Left lung (tissue), 10 donors: ENCODE data around the gene ST6GALNAC3. TPM values are rescaled to one million over a fixed set of nuclear protein-coding genes. Genes with fewer than 3 reads are reported as not detected.

Experiments used
- ATAC-seq: fragments of 200-7000 bp; cut with Tn5 transposase; one replicate; pipeline ENCODE4 v1.9.1; 2020; ENCODE audit warnings: moderate library complexity
- DNase-seq, 4 donors: peaks; one replicate each; pipeline ENCODE4 v3.0.0-alpha.2; 2013 to 2020
- H3K27ac ChIP-seq, 2 donors: fragments of 200-600 bp; sonication (generic) in 1 of 2; one replicate each; pipeline versions ENCODE4 v1.5.0 to v1.8.0; 2020 to 2021
- H3K27me3 ChIP-seq, 2 donors: fragments of 200-600 bp; sonication (generic) in 1 of 2; one replicate each; pipeline versions ENCODE4 v1.5.0 to v1.8.0; 2020 to 2021
- H3K36me3 ChIP-seq, 2 donors: fragments of 200-600 bp; sonication (generic) in 1 of 2; one replicate each; pipeline versions ENCODE4 v1.5.0 to v1.8.0; 2020 to 2021
- H3K4me1 ChIP-seq, 2 donors: fragments of 200-600 bp; one replicate each; pipeline ENCODE4 v1.8.0; 2021
- H3K4me3 ChIP-seq, 2 donors: fragments of 200-600 bp; sonication (generic) in 1 of 2; one replicate each; pipeline versions ENCODE4 v1.5.0 to v1.8.0; 2020 to 2021; ENCODE audit warnings: mild to moderate bottlenecking in 1 of 2
- H3K9me3 ChIP-seq, 2 donors: fragments of 200-600 bp; sonication (generic) in 1 of 2; one replicate each; pipeline versions ENCODE4 v1.5.0 to v1.8.0; 2020 to 2021
- intact Hi-C, 2 donors: fragments of 100-400 bp; cut with DNase I; formaldehyde crosslinking; loops; one replicate each; pipeline versions ENCODE4 v1.11.2 to v1.14.2; 2022
- polyA plus RNA-seq, 6 donors: library from polyadenylated mRNA; unstranded; fragments of 120-200 nt; gene quantifications; one replicate each; pipeline ENCODE4 v1.2.1, GENCODE V29; 2013; ENCODE audit not compliant: insufficient read length in 6 of 6
- total RNA-seq, 2 donors: library from RNA; stranded (reverse); fragmentation: NEBNext Ultra II Directional; extraction: Animal tissue kit (Norgen Biotek cat#: 25700); gene quantifications; one replicate each; pipeline ENCODE4 v1.2.1, GENCODE V29; 2021
- TF ChIP-seq, protein P1 (sequence below), 2 donors: fragments of 200-600 bp; sonication (generic) in 1 of 2; IDR thresholded peaks; one replicate each; pipeline versions ENCODE4 v1.5.0 to v1.8.0; 2021; ENCODE audit warnings: antibody characterized with exemption in 2 of 2
- donor health status: DM: no; HTN: yes; CAD: no.
- donor health status: DM: no; HTN: no; CAD: no.

Gene ST6GALNAC3
- total and polyA plus RNA-seq, 8 donors, result 3.4 to 37.7 (median 30.1) TPM

DNA sequence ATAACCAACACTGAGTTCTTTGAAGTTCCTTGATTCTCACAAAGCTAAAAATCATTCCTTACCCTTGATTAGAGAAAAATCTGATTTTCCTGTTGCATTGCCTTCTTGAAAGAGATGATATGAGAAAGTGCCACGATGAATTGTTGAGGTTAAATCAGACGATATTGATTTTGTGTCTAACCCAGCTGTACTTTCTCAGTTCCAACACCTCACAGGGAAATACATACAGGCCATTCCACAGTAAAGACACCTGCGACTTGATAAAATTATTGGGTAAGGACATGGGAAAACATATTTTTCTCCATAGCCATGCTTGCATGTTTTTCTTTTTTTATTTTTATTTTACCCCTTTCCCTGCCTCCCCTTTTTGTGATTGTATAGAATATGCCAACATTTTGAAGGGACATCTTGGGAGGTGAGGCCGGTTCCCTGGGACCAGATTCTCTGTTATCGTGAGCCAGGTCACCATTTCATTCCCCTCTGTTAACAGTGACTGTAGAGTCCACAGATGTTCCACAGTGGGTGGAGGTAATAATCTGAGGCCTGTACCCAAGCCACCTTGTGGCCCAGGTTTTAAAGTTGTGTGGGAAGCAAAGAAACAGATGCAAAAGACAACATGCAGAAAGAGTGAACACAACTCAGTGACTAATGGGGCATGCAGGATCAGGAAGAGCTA, 537.4 kb downstream of the ST6GALNAC3 start:
- H3K36me3 ChIP-seq, result no peaks in the 10 kb centered on the region
- DNase-seq, result no peak
- H3K27me3 ChIP-seq, result no peaks in the 10 kb centered on the region
- H3K9me3 ChIP-seq, result no peaks in the 10 kb centered on the region
- no peak overlapping the region for H3K4me3 ChIP-seq
- H3K4me1 ChIP-seq, result no peaks in the 10 kb centered on the region
- intact Hi-C loops, result no loop called here
- TF ChIP-seq, protein P1, sequence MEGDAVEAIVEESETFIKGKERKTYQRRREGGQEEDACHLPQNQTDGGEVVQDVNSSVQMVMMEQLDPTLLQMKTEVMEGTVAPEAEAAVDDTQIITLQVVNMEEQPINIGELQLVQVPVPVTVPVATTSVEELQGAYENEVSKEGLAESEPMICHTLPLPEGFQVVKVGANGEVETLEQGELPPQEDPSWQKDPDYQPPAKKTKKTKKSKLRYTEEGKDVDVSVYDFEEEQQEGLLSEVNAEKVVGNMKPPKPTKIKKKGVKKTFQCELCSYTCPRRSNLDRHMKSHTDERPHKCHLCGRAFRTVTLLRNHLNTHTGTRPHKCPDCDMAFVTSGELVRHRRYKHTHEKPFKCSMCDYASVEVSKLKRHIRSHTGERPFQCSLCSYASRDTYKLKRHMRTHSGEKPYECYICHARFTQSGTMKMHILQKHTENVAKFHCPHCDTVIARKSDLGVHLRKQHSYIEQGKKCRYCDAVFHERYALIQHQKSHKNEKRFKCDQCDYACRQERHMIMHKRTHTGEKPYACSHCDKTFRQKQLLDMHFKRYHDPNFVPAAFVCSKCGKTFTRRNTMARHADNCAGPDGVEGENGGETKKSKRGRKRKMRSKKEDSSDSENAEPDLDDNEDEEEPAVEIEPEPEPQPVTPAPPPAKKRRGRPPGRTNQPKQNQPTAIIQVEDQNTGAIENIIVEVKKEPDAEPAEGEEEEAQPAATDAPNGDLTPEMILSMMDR (IDR thresholded peaks at IDR 0.05), result no peak
- ATAC-seq, result no peak
- H3K27ac ChIP-seq, result no peak overlapping the region

DNA sequence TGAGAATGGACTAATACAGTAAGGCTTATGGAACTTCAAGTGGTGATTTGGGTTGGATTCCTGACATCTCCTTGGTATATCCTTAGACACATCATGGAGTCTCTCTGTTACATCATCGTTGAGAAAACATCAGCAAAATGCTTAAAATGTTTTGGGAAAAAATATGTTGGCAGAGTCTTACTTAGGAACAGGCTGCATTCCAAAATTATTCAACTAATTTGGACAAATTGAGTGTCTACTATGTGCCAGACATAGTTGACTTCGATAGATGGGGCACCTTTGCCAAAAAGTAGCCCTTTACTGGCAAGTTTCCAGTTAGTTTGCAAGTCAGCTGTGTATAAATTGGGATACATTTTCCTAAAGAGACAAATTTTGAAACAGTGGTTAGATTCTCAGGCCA, 539.3 kb downstream of the ST6GALNAC3 start:
- Histone ChIP-seq H3K27ac (no peak overlapping the region), H3K27me3 (no peaks in the 10 kb centered on the region), H3K4me3 (no peak overlapping the region), H3K9me3 (no peaks in the 10 kb centered on the region), H3K4me1 (no peaks in the 10 kb centered on the region), H3K36me3 (no peaks in the 10 kb centered on the region)
- TF ChIP-seq, protein P1 (IDR thresholded peaks at IDR 0.05), result no peak
- peak in 1 of 4 donors; percentile 16 for DNase-seq
- no peak for ATAC-seq
- intact Hi-C loops, result no loop called here

DNA sequence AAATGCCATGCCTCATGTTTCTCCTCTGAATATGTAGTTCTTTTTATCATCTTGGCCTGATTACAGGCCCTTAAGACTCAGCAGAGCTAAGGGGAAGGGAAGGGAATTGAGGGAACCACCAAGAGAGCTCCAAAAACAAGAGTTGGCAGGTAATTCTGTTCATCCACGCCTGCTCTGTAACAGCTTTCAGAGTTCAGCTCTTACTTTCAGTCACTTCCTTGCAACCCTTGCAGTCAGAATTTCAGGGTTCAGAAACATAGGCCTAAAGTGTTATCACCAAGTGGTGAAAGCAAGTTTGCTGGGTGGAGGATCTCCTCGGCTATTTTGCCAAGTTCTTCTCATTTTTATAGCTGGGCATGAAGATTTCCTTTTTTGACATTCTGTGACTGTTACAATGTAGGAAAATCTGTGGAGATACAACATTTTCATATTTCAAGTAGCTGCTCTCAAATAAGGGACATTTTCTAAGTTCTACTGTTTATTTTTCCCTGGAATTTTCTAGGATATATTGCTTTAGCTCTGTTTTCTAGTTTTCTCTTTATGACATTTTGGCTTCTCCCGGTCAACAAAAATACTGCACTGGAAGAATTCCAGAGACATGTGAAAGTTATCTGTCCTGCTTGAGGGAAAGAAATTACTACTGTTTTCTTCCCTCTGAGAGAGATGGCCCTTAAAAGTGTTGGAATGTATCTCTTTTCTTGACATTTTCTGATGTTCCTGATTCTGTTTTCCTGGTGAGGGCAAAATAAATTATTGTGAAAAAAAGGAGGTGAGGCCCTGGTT, 540.9 kb downstream of the ST6GALNAC3 start:
- no peaks in the 10 kb centered on the region for H3K36me3 ChIP-seq
- H3K9me3 ChIP-seq, result no peaks in the 10 kb centered on the region
- intact Hi-C loops, result no loop called here
- no peak overlapping the region for H3K4me3 ChIP-seq
- no peak for ATAC-seq
- no peak overlapping the region for H3K27ac ChIP-seq
- no peaks in the 10 kb centered on the region for H3K27me3 ChIP-seq
- no peak for DNase-seq
- TF ChIP-seq, protein P1 (IDR thresholded peaks at IDR 0.05), result no peak
- H3K4me1 ChIP-seq, result no peaks in the 10 kb centered on the region

DNA sequence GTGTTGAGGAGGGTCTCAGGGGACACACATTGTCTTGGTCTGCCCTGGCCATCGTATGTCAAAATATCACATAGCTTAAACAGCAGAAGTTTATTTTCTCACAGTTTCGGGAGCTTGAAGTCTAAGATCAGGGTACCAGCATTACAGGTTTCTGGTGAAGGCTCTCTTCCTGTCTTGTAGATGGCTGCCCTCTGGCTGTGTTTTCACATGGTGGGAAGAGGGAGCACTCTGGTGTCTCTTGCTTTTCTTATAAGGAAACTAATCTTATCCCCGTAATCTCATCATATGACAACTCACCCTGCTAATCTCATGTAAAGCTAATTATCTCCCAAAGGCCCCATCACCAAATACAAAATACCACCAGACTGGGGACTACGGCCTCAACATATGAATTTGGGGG, 545.8 kb downstream of the ST6GALNAC3 start:
- Histone ChIP-seq H3K27me3 (no peaks in the 10 kb centered on the region), H3K36me3 (no peaks in the 10 kb centered on the region), H3K9me3 (no peaks in the 10 kb centered on the region), H3K27ac (no peak overlapping the region), H3K4me3 (no peak overlapping the region), H3K4me1 (no peaks in the 10 kb centered on the region)
- TF ChIP-seq, protein P1 (IDR thresholded peaks at IDR 0.05), result no peak
- intact Hi-C loops, result no loop called here
- DNase-seq, result no peak
- ATAC-seq, result no peak

DNA sequence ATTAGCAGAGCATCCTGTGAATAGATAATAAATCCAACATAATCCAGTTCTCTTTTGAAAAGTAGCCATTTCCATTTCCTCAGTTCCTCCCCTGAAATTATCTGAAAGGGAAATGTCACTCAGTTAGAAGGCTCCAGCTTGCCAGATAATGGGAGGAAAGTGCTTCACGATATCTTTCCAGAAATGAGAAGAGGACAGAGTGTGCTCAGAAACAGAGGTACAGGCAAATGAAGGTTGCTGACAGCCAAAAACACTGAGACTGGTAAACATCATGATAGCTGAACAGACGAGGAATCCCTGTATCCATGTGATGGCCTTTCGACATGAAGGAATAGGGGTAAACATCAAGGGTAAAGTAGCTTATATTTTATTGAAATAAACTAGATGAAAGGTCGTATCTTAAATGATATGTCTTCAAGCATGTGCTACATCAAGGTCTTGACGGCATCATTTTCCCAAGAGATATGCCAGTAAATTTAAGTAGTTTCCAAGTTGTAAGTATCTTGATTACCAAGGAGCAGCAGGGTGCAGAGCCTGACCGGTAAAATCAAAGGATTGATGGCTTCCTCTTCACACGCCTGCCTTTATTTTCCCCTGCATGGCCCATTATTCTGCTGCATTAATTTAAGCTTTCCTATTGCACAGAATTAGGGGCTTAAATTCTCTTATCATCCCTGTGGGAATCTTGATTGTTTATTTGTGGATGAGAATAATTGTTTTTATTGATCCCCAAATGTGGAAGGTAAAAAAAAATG, 548.4 kb downstream of the ST6GALNAC3 start:
- no peaks in the 10 kb centered on the region for H3K4me1 ChIP-seq
- intact Hi-C loops, result no loop called here
- no peak for ATAC-seq

More for the DNA sequence above, 548.4 kb downstream of the ST6GALNAC3 start:
- H3K36me3 ChIP-seq, result no peaks in the 10 kb centered on the region
- no peak overlapping the region for H3K4me3 ChIP-seq
- no peak for DNase-seq
- no peaks in the 10 kb centered on the region for H3K9me3 ChIP-seq
- H3K27ac ChIP-seq, result no peak overlapping the region
- TF ChIP-seq, protein P1 (IDR thresholded peaks at IDR 0.05), result no peak
- H3K27me3 ChIP-seq, result no peaks in the 10 kb centered on the region
